Measurements from ENCODE around the gene PAPSS2. TPM values are rescaled to one million over a fixed set of nuclear protein-coding genes. Genes with fewer than 3 reads are reported as not detected.

PAPSS2 gene
- total RNA-seq, 2 experiments from 2014 or later: not detected

- Histone ChIP-seq H3K9me2 (ENCODE audit: insufficient read depth, low read length) (no peaks in the 10 kb centered on the region), H3K4me3 (ENCODE audit: low read depth, low read length, poor library complexity, severe bottlenecking) (no peak overlapping the region), H4K20me1 (ENCODE audit: insufficient read depth, low read length) (no peaks in the 10 kb centered on the region), H3K36me3 (ENCODE audit: insufficient read depth, low read length) (no peaks in the 10 kb centered on the region), H3K27ac (ENCODE audit: low read depth, low read length, poor library complexity, severe bottlenecking) (no peak overlapping the region), H2AFZ (ENCODE audit: low read length) (no peak overlapping the region), H3K4me1 (ENCODE audit: insufficient read depth, low read length, poor library complexity, severe bottlenecking) (no peaks in the 10 kb centered on the region), H3K9me3 (ENCODE audit: low read length) (no peaks in the 10 kb centered on the region), H3K4me2 (ENCODE audit: low read length) (no peak overlapping the region), H3K79me2 (ENCODE audit: insufficient read depth, low read depth, low read length) (no peaks in the 10 kb centered on the region)
- no TSS peak for BruUV-seq (replicated peaks)
- intact Hi-C loops (cut with micrococcal nuclease; ENCODE audit: unreplicated experiment): no loop called here
- CTCF ChIA-PET (ENCODE audit: unreplicated experiment): no interaction called here
- DNase-seq (ENCODE audit: low spot score): no peak
- TF ChIP-seq EZH2phosphoT487 (IDR thresholded peaks at IDR 0.05; ENCODE audit: borderline replicate concordance, low read depth, low read length) (no peak), CTCF (conservative IDR thresholded peaks at IDR 0.05; ENCODE audit: low read length) (no peak)
- POLR2A ChIA-PET: no interaction called here
These were observed 37.2 kb upstream of the PAPSS2 start for GRCh38 chr10:87622314-87623004.

- H2AFZ ChIP-seq (ENCODE audit: low read length): no peak overlapping the region
- no peaks in the 10 kb centered on the region for H3K9me3 ChIP-seq (ENCODE audit: low read length)
- H3K27ac ChIP-seq (ENCODE audit: low read depth, low read length, poor library complexity, severe bottlenecking): no peak overlapping the region
- no TSS peak for BruUV-seq (replicated peaks)
- no peak overlapping the region for H3K4me2 ChIP-seq (ENCODE audit: low read length)
- TF ChIP-seq EZH2phosphoT487 (IDR thresholded peaks at IDR 0.05; ENCODE audit: borderline replicate concordance, low read depth, low read length): no peak
- TF ChIP-seq CTCF (conservative IDR thresholded peaks at IDR 0.05; ENCODE audit: low read length): no peak
- intact Hi-C loops (cut with micrococcal nuclease; ENCODE audit: unreplicated experiment): no loop called here
- H3K4me3 ChIP-seq (ENCODE audit: low read depth, low read length, poor library complexity, severe bottlenecking): no peak overlapping the region
- DNase-seq (ENCODE audit: low spot score): no peak
- no peaks in the 10 kb centered on the region for H3K4me1 ChIP-seq (ENCODE audit: insufficient read depth, low read length, poor library complexity, severe bottlenecking)
- H3K79me2 ChIP-seq (ENCODE audit: insufficient read depth, low read depth, low read length): no peaks in the 10 kb centered on the region
- H4K20me1 ChIP-seq (ENCODE audit: insufficient read depth, low read length): no peaks in the 10 kb centered on the region
- no peaks in the 10 kb centered on the region for H3K9me2 ChIP-seq (ENCODE audit: insufficient read depth, low read length)
- ChIA-PET POLR2A (interaction anchor here (0.5 to 0.7 kb wide), 2 partner anchors 869 to 964 kb away, joined by 3 to 5 read pairs; no protein-coding TSS in a partner anchor), CTCF (ENCODE audit: unreplicated experiment) (no interaction called here)
- no peaks in the 10 kb centered on the region for H3K36me3 ChIP-seq (ENCODE audit: insufficient read depth, low read length)
These were observed 36.5 kb upstream of the PAPSS2 start for GRCh38 chr10:87623191-87623590.

- Histone ChIP-seq H3K79me2 (ENCODE audit: insufficient read depth, low read depth, low read length) (no peaks in the 10 kb centered on the region), H3K4me2 (ENCODE audit: low read length) (no peak overlapping the region), H4K20me1 (ENCODE audit: insufficient read depth, low read length) (no peaks in the 10 kb centered on the region), H2AFZ (ENCODE audit: low read length) (no peak overlapping the region), H3K36me3 (ENCODE audit: insufficient read depth, low read length) (no peaks in the 10 kb centered on the region), H3K4me1 (ENCODE audit: insufficient read depth, low read length, poor library complexity, severe bottlenecking) (no peaks in the 10 kb centered on the region), H3K4me3 (ENCODE audit: low read depth, low read length, poor library complexity, severe bottlenecking) (no peak overlapping the region), H3K9me2 (ENCODE audit: insufficient read depth, low read length) (no peaks in the 10 kb centered on the region), H3K9me3 (ENCODE audit: low read length) (no peaks in the 10 kb centered on the region), H3K27ac (ENCODE audit: low read depth, low read length, poor library complexity, severe bottlenecking) (no peak overlapping the region)
- DNase-seq (ENCODE audit: low spot score): no peak
- intact Hi-C loops (cut with micrococcal nuclease; ENCODE audit: unreplicated experiment): no loop called here
- ChIA-PET CTCF (ENCODE audit: unreplicated experiment) (no interaction called here), POLR2A (interaction anchor here (0.6 to 0.7 kb wide), 2 partner anchors 43 to 76 kb away, joined by 3 to 4 read pairs; no protein-coding TSS in a partner anchor)
- no peak for TF ChIP-seq CTCF (conservative IDR thresholded peaks at IDR 0.05; ENCODE audit: low read length)
- no peak for TF ChIP-seq EZH2phosphoT487 (IDR thresholded peaks at IDR 0.05; ENCODE audit: borderline replicate concordance, low read depth, low read length)
- BruUV-seq (replicated peaks): no TSS peak
These were observed 34.0 kb upstream of the PAPSS2 start for GRCh38 chr10:87625661-87626060.
